Activated CD4-positive, alpha-beta T cell treated with anti-CD3 and anti-CD28 coated beads, Interleukin-2, Interleukin-4, amounts not matched to agents 100 ng/mL and 50 ng/mL, durations not matched to agents 16 hours and 8 hours (primary cell): Measurements from ENCODE around the gene GPR61.

Experiments
- DNase-seq: peaks from one replicate; pipeline ENCODE4 v3.0.0-alpha.2; 2020; ENCODE audit warnings: low spot score

Gene GPR61

GRCh38 chr1:109535971-109536491 is 3.6 kb upstream of the GPR61 start:
- DNase-seq, result no peak

DNA sequence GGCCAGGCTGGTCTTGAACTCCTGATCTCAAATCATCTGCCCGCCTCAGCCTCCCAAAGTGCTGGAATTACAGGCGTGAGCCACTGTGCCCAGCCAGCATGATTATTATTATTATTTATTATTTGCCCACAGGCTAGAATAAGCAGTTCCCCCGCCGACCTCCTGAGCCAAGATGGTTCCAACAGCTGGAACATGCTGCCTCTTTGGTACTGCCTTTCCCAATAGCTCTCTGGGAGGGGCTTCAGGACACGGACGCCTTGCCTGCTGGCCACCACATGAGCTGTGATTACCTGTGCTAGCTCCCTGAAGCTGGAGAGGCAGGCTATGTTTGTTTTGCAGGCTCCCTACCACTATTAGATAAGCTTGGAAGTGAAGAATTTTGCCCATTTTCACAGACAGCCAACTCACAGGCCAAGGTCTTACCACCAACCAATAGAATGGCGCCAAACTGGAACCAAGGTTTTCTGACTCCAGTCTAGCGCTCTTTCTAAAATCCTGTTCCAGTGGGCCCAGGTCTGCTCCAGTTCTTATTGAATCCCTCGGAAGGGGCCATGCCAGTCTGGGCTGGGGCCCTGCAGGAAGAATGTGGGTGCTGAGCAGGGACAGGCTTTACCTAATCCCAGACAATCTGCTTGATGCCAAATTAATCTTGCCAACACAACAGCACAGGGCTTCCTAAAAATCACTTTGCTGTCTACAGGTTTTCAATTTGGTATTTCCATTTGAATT is 2.1 kb upstream of the GPR61 start:
- no peak for DNase-seq

GRCh38 chr1:109538827-109539555 is 681 bp upstream of the GPR61 start:
- DNase-seq, result no peak

DNA sequence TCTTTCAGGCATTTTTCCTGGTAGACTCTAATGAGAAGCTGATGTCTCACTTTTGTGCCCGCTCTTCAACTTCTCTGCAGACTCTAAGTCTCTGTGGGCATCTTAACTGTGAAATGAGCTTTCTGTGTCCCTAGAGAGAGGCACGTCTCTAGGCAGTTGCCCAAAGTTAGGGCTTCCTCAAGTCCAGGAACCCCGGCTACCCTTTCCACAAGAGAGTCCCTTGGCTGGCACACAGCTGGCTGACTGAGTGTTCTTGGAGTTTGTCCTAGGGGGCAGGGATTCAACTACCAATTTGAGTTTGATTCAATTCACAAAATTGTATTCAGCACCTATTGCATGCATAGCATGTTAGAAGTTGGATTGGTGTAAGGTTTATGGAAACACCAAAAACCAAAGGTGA is 1.4 kb downstream of the GPR61 start:
- no peak for DNase-seq

DNA sequence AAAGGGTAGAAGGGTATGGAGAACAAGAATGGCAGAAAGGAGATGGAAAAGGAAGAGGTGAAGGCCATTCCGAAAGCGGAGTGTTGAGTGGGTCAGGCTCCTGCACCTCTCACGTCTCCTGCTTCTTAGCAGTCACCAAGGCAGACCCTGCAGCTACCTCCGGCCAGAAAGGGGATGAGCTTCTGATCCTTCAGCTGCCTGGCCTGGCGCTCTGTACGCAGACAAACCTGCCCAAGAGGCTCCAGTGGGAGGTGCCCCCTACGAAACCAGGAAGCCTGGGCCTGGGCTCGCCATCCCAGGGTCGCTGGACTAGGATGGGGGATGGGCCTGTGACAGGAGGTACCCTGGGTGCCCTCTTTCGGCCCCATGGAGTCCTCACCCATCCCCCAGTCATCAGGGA is 3.0 kb downstream of the GPR61 start:
- DNase-seq, result no peak

DNA sequence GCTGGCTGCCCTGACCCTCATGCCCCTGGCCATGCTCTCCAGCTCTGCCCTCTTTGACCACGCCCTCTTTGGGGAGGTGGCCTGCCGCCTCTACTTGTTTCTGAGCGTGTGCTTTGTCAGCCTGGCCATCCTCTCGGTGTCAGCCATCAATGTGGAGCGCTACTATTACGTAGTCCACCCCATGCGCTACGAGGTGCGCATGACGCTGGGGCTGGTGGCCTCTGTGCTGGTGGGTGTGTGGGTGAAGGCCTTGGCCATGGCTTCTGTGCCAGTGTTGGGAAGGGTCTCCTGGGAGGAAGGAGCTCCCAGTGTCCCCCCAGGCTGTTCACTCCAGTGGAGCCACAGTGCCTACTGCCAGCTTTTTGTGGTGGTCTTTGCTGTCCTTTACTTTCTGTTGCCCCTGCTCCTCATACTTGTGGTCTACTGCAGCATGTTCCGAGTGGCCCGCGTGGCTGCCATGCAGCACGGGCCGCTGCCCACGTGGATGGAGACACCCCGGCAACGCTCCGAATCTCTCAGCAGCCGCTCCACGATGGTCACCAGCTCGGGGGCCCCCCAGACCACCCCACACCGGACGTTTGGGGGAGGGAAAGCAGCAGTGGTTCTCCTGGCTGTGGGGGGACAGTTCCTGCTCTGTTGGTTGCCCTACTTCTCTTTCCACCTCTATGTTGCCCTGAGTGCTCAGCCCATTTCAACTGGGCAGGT is 3.8 kb downstream of the GPR61 start:
- DNase-seq, result no peak

DNA sequence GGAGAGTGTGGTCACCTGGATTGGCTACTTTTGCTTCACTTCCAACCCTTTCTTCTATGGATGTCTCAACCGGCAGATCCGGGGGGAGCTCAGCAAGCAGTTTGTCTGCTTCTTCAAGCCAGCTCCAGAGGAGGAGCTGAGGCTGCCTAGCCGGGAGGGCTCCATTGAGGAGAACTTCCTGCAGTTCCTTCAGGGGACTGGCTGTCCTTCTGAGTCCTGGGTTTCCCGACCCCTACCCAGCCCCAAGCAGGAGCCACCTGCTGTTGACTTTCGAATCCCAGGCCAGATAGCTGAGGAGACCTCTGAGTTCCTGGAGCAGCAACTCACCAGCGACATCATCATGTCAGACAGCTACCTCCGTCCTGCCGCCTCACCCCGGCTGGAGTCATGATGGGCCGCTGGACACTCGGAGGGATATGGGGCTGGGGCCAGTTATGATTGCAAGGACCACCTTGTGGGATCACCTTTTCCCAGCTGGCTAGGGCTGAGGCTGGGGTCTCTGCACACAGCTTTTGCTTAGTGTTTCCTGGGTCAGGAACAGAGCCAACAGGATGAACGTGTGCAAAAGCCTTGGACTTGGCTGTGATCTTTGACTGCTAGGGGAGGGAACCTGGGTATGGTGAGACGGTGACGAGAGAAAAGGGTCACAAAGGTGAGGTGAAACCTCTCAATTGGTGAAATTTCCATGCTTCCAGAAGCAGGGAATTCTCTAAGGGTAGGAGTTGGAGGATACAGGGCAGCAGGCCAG is 4.5 kb downstream of the GPR61 start:
- no peak for DNase-seq

DNA sequence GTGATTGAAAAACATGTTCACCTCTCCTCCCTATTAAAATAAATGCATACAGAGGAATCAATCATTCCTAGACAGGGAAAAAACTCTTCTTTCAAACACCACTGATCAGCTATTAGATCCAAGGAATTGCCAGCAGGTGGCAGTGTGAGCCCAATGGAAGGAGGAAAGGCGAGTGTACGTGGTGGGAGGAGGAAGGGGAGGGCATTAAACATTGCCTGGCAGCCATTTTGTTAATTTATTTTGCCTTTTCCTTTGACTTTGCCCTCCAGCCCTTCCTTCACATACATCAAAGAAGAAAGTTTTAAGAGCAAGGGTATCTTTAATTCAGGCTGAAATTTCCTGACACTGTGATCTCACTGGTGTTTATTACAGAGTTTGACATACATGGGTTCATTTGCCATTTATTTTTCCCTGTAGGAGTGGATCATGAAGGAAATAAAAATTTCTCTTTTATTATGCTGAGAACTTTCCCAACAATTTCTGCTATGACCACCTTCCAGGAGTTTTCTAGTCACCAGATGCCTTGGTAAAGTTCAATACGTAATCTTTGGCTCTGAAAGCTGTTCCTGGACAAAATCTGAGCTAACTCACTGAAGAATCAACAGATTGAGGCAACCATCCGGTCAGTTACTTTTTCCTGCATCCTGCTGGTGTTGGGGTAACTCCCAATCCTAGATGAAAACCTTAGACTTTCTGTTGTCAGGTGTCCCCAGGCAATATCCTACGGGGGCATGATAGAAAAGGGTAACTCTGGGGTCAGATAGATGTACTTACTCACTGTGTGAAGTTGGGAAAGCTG is 6.8 kb downstream of the GPR61 start:
- DNase-seq, result peak; percentile 92

DNA sequence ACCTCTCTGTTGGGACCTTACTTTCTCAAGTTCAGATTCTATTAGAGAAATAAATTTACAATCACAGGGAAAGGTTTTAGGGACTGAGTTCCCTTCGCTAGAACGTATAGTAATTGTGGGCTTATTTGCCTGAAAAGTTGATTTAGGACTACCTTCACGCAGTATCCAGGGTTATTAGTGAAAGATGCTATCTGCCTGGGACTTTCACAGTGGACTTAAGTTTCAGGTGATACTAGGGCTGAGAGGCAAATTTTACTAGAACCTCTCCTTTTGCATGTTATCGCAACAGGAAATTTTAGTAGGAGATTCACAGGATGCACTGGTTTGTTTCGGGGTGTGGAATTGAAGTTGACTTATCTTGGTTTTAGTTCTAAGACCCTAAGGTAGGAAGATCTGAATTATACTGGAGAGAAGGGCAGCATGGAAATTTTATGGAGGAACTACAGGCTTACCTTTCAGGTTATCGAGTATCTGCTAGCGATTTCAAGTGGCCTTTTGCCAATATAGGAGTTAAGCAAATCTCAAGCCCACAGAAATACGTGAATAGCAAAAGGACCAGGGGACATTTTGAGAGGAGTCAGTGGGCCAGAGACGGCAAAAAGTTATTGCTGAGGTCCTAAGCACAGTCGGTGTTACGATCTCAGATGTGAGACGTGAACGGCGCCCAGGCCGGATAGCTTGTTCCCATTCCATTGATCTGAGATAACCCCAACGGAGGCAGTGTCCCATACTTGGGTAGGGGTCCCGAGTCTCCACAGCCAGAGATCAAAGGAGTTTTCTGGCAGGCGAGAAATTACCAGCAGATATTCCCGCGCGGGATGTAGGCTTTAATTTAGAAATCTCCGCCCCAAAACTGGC is 8.0 kb downstream of the GPR61 start:
- DNase-seq, result peak; percentile 18

DNA sequence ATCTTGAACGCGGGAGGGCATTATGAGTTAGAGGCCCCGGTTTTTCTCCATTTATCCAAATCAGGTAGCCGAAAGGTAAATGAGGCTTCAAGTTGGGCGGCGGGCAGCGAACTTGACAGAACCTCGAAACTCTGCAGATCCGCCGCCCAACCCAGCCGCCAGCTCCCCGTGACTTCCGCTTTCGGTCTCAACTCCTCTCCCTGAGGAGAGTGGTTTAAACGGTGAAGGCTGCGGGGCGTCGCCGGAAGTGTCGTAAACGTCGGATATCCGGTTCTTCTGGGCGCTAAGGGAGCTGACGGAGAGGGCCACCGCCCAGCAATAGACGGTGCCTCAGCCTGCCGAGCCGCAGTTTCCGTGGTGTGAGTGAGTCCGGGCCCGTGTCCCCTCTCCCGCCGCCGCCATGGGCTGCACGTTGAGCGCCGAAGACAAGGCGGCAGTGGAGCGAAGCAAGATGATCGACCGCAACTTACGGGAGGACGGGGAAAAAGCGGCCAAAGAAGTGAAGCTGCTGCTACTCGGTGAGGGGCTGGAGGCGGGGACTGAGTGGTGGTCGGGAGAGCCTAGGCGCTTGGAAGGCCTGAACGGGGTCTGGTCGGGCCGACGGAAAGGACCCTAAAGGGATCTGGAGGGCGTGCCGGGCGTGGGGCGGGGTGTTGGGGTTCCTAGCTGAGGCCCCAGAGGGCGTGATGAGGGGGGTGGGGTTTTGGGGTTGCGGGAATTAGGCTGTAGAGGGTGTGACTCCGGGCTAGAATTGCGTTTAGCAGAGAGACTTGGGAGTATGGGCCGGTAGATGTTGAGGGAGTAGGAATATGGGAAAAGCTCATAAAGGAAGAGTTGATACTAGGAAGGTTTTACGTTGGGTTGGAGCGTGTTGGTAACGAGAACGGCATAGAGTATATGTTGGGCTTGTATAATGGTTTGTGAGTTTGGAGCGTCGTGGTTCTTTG is 8.9 kb downstream of the GPR61 start, which contains the start of gene GNAI3:
Gene GNAI3, plus strand, starts transcription at position 295 of the 947 bp plus-strand sequence. Its CDS starts 106 bp downstream, at position 401.
- peak; percentile 96 for DNase-seq

GRCh38 chr1:109556563-109556962 is 16.9 kb downstream of the GPR61 start:
- no peak for DNase-seq

GRCh38 chr1:109557520-109557919 is 17.8 kb downstream of the GPR61 start:
- DNase-seq, result no peak

DNA sequence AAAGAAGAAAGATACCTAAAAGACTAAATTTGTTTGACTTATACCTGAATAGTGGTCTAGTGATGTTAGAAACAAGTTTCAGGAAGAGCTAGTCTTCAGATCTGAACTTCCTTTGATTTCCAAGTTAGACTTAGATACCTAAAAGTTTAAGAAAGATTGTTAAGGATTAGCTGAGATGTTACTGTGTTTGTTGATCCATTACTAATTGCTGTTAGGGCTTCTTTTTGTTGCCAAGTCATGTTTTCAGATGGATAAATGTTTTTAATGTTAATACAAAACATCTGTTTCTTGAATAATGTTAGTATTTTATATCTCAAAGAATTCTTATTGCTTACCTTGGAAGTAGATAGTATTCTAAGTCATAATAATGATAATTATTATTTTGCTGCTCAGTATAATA is 20.3 kb downstream of the GPR61 start:
- DNase-seq, result no peak

GRCh38 chr1:109564194-109564878 is 24.7 kb downstream of the GPR61 start:
- no peak for DNase-seq

GRCh38 chr1:109565241-109565640 is 25.6 kb downstream of the GPR61 start:
- no peak for DNase-seq

DNA sequence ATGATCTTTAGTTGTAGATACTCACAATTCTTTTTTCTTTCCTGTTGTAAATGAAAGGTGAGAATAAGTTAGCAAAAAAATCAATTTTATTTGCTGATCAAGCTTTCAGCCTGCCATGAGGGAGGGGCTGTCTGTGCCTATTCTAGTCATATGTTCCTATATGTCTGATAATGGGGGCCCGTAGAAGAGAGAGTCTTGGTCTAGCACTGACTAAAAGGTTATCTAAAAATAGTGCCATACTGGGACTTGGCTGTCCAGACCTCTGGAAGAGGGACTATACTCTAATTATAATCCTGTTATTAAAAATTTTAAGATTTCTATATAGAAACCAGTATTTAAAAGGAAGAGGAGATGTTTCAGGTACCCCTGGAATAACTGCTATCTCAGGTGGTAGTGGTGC is 27.3 kb downstream of the GPR61 start:
- no peak for DNase-seq

- no peak for DNase-seq
Measured at GRCh38 chr1:109567877-109568672, 28.4 kb downstream of the GPR61 start.

- no peak for DNase-seq
Measured at GRCh38 chr1:109569323-109569722, 29.7 kb downstream of the GPR61 start.
